A549 (cell line): ENCODE results near the gene DCAF5. TPM values are rescaled to one million over a fixed set of nuclear protein-coding genes. Genes with fewer than 3 reads are reported as not detected.

Experiments used
- ATAC-seq, 2 experiments: fragments of 200-7000 bp in 1 of 2; fragments of >200 bp in 1 of 2; cut with Nextera tagmentation in 1 of 2; cut with Tn5 transposase in 1 of 2; 3 replicates each; pipeline versions ENCODE4 v1.8.0 to v1.9.1; 2018 to 2020; ENCODE audit warnings: mild to moderate bottlenecking in 1 of 2, moderate library complexity in 1 of 2
- CTCF ChIA-PET: fragments of 300-600 bp; sonication (Branson Sonifier 250); formaldehyde crosslinking; extraction: SDS; loops from one replicate; lab custom pipeline; 2021; ENCODE audit warnings: antibody characterized with exemption, inconsistent platforms; lab: Yijun Ruan, JAX
- POLR2A ChIA-PET: fragments of 350-600 bp; formaldehyde crosslinking; extraction: SDS; loops from one replicate; lab custom pipeline; 2021; ENCODE audit warnings: antibody characterized with exemption, inconsistent platforms; lab: Yijun Ruan, JAX
- DNase-seq, 2 experiments: peaks; one replicate each; pipeline versions ENCODE4 v3.0.0 to v3.0.0-alpha.2; 2011 to 2016; ENCODE audit warnings: low read depth in 1 of 2, low spot score in 1 of 2
- FAIRE-seq: peaks from 2 replicates; lab custom pipeline; 2011; peaks lifted over from hg19 to GRCh38; lab: Jason Lieb, UNC
- H3K27ac ChIP-seq, 2 experiments: fragments of >200 bp; sonication (Bioruptor Twin); formaldehyde crosslinking; 3 replicates each; pipeline ENCODE4 v1.5.1; 2016 to 2017
- H3K4me1 ChIP-seq: fragments of >200 bp; sonication (Bioruptor Twin); formaldehyde crosslinking; 3 replicates; pipeline ENCODE4 v1.6.1; 2016
- H3K4me2 ChIP-seq: fragments of >200 bp; sonication (Bioruptor Twin); formaldehyde crosslinking; 3 replicates; pipeline ENCODE4 v1.6.1; 2016
- H3K4me3 ChIP-seq: fragments of >200 bp; sonication (Bioruptor Twin); formaldehyde crosslinking; 3 replicates; pipeline ENCODE4 v1.5.1; 2016
- H3K9me3 ChIP-seq: fragments of >200 bp; sonication (Bioruptor Twin); formaldehyde crosslinking; 3 replicates; pipeline ENCODE4 v1.6.1; 2016
- CBX2 ChIP-seq: fragments of 200-600 bp; sonication (generic); IDR thresholded peaks from 2 replicates; pipeline ENCODE4 v1.6.1; 2016; ENCODE audit warnings: low read depth, mild to moderate bottlenecking, borderline replicate concordance
- CEBPB ChIP-seq, 2 experiments: fragments of >200 bp in 1 of 2; sonication (Bioruptor Twin) in 1 of 2; formaldehyde crosslinking in 1 of 2; IDR thresholded peaks; 2 replicates each; pipeline ENCODE4 v1.6.1; 2012 to 2016
- CHD4 ChIP-seq: fragments of 200-600 bp; sonication (generic); IDR thresholded peaks from 2 replicates; pipeline ENCODE4 v1.6.1; 2016; ENCODE audit warnings: antibody characterized with exemption, mild to moderate bottlenecking, borderline replicate concordance
- FOXS1 ChIP-seq: fragments of 250-450 bp; sonication (Bioruptor Pico); IDR thresholded peaks from 2 replicates; pipeline ENCODE4 v1.5.0; 2020; ENCODE audit warnings: mild to moderate bottlenecking, moderate library complexity
- HEYL ChIP-seq: fragments of 250-450 bp; sonication (Bioruptor Pico); IDR thresholded peaks from 2 replicates; pipeline ENCODE4 v1.8.0; 2021; ENCODE audit warnings: mild to moderate bottlenecking, moderate library complexity
- JUN ChIP-seq, 2 experiments: fragments of >200 bp; sonication (Bioruptor Twin); formaldehyde crosslinking; IDR thresholded peaks; 2 replicates in 1 of 2; 3 replicates in 1 of 2; pipeline ENCODE4 v1.6.1; 2016 to 2017
- NR3C1 ChIP-seq: fragments of >200 bp; sonication (Bioruptor Twin); formaldehyde crosslinking; IDR thresholded peaks from 3 replicates; pipeline ENCODE4 v1.6.1; 2017
- RAD21 ChIP-seq, 2 experiments: fragments of >200 bp in 1 of 2; sonication (Bioruptor Twin) in 1 of 2; formaldehyde crosslinking in 1 of 2; IDR thresholded peaks in 1 of 2; conservative IDR thresholded peaks in 1 of 2; 2 replicates in 1 of 2; 3 replicates in 1 of 2; pipeline ENCODE4 v1.6.1; 2012 to 2018; ENCODE audit warnings: inconsistent platforms in 1 of 2
- RCOR1 ChIP-seq: fragments of 150-350 bp; IDR thresholded peaks from 2 replicates; pipeline ENCODE4 v1.6.1; 2014; ENCODE audit warnings: antibody characterized with exemption, low read length, low read depth
- ZFP36 ChIP-seq: fragments of 450-650 bp; IDR thresholded peaks from 2 replicates; pipeline ENCODE4 v1.6.1; 2014; ENCODE audit warnings: borderline replicate concordance; ENCODE audit not compliant: partially characterized antibody
- WGBS: methylation state at CpG from one replicate; pipeline ENCODE4 v1.1.6; 2017; ENCODE audit errors: missing lambda C conversion rate; 5-methylcytosine and 5-hydroxymethylcytosine counted together
- polyA plus RNA-seq, 4 experiments: library from polyadenylated mRNA; depleted of rRNA in 3 of 4; stranded (reverse); fragments of >200 nt; fragmentation: RNase III in 1 of 4; extraction: RNeasy Plus Mini Kit Qiagen cat#74134 plus additional on column Dnase treatment in 1 of 4; gene quantifications; 2 replicates in 3 of 4; 3 replicates in 1 of 4; pipeline ENCODE4 v1.2.3, GENCODE V29; 2011 to 2017
- TF ChIP-seq, protein P1 (sequence below): fragments of >200 bp; sonication (Bioruptor Twin); formaldehyde crosslinking; IDR thresholded peaks from 3 replicates; pipeline ENCODE4 v1.6.1; 2016
- TF ChIP-seq, protein P2 (sequence below): fragments of 150-350 bp; IDR thresholded peaks from 2 replicates; pipeline ENCODE4 v1.6.1; 2014; ENCODE audit warnings: low read depth, mild to moderate bottlenecking, low read length
- TF ChIP-seq, protein P3 (sequence below): fragments of >200 bp; sonication (Bioruptor Twin); formaldehyde crosslinking; IDR thresholded peaks from 2 replicates; pipeline ENCODE4 v1.6.1; 2016
- TF ChIP-seq, protein P4 (sequence below): fragments of 450-650 bp; IDR thresholded peaks from 2 replicates; pipeline ENCODE4 v1.6.1; 2014; ENCODE audit warnings: antibody characterized with exemption
- TF ChIP-seq, protein P5 (sequence below): fragments of 200-600 bp; sonication (generic); IDR thresholded peaks from 2 replicates; pipeline ENCODE4 v1.6.1; 2016; ENCODE audit warnings: antibody characterized with exemption, mild to moderate bottlenecking, moderate library complexity

Gene DCAF5
- polyA plus RNA-seq, 2 of the 4 experiments (the other 2 are of a cell fraction): 14.3 to 23.7 TPM

DNA sequence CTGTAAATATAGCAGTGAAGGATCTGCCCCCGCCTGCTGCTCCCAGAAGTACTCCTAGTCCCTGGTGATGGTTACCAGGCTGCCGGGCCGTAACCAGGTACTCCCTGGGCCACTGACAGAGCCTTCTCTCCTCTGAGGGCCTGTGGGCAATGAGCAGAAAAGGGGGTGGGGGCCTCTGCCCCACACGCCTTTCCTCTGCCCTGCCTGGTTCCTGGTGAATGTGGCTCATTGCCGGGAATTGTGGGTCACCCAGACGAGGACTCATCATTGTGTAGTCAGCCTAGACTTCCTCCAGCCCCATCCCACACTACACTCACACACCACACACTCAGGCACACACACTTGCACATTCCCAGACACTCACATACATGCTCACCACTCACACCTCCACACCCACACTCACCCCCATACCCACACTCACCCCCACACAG, 138.1 kb downstream of the DCAF5 start:
- FAIRE-seq (no peak), ATAC-seq (peak; percentile 7 to 27; a peak in 1 of 6 replicates), DNase-seq (no peak)
- peak overlapping the region; percentile 56; the same call in 1 of the 3 replicates for H3K4me2 ChIP-seq
- TF ChIP-seq ZFP36 (no peak), RCOR1 (no peak), CBX2 (no peak), NR3C1 (no peak), CHD4 (no peak), RAD21 (conservative IDR thresholded peaks at IDR 0.05 in 1 of 2, IDR thresholded peaks at IDR 0.05 in 1 of 2) (no peak), FOXS1 (no peak), HEYL (CRISPR knock-in tag) (no peak)
- TF ChIP-seq, protein P1, sequence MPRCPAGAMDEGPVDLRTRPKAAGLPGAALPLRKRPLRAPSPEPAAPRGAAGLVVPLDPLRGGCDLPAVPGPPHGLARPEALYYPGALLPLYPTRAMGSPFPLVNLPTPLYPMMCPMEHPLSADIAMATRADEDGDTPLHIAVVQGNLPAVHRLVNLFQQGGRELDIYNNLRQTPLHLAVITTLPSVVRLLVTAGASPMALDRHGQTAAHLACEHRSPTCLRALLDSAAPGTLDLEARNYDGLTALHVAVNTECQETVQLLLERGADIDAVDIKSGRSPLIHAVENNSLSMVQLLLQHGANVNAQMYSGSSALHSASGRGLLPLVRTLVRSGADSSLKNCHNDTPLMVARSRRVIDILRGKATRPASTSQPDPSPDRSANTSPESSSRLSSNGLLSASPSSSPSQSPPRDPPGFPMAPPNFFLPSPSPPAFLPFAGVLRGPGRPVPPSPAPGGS: no peak
- TF ChIP-seq, protein P2, sequence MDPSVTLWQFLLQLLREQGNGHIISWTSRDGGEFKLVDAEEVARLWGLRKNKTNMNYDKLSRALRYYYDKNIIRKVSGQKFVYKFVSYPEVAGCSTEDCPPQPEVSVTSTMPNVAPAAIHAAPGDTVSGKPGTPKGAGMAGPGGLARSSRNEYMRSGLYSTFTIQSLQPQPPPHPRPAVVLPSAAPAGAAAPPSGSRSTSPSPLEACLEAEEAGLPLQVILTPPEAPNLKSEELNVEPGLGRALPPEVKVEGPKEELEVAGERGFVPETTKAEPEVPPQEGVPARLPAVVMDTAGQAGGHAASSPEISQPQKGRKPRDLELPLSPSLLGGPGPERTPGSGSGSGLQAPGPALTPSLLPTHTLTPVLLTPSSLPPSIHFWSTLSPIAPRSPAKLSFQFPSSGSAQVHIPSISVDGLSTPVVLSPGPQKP: no peak
- TF ChIP-seq, protein P3, sequence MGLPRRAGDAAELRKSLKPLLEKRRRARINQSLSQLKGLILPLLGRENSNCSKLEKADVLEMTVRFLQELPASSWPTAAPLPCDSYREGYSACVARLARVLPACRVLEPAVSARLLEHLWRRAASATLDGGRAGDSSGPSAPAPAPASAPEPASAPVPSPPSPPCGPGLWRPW: no peak
- TF ChIP-seq, protein P4, sequence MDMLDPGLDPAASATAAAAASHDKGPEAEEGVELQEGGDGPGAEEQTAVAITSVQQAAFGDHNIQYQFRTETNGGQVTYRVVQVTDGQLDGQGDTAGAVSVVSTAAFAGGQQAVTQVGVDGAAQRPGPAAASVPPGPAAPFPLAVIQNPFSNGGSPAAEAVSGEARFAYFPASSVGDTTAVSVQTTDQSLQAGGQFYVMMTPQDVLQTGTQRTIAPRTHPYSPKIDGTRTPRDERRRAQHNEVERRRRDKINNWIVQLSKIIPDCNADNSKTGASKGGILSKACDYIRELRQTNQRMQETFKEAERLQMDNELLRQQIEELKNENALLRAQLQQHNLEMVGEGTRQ: no peak
- TF ChIP-seq, protein P5, sequence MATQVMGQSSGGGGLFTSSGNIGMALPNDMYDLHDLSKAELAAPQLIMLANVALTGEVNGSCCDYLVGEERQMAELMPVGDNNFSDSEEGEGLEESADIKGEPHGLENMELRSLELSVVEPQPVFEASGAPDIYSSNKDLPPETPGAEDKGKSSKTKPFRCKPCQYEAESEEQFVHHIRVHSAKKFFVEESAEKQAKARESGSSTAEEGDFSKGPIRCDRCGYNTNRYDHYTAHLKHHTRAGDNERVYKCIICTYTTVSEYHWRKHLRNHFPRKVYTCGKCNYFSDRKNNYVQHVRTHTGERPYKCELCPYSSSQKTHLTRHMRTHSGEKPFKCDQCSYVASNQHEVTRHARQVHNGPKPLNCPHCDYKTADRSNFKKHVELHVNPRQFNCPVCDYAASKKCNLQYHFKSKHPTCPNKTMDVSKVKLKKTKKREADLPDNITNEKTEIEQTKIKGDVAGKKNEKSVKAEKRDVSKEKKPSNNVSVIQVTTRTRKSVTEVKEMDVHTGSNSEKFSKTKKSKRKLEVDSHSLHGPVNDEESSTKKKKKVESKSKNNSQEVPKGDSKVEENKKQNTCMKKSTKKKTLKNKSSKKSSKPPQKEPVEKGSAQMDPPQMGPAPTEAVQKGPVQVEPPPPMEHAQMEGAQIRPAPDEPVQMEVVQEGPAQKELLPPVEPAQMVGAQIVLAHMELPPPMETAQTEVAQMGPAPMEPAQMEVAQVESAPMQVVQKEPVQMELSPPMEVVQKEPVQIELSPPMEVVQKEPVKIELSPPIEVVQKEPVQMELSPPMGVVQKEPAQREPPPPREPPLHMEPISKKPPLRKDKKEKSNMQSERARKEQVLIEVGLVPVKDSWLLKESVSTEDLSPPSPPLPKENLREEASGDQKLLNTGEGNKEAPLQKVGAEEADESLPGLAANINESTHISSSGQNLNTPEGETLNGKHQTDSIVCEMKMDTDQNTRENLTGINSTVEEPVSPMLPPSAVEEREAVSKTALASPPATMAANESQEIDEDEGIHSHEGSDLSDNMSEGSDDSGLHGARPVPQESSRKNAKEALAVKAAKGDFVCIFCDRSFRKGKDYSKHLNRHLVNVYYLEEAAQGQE: no peak
- CTCF ChIA-PET: interaction anchor here (1.2 to 1.6 kb wide), 3 partner anchors 102 to 104 kb away, joined by 3 to 5 read pairs (median 4); no protein-coding TSS in a partner anchor
- H3K27ac ChIP-seq: peak overlapping the region; percentile 14 to 78; a peak in 4 of 6 replicates
- H3K9me3 ChIP-seq: no peaks in the 10 kb centered on the region
- H3K4me1 ChIP-seq: peaks cover 28% of the 10 kb centered on the region
- POLR2A ChIA-PET: no interaction called here
- WGBS: 89% methylated on average over 6 of the region's 6 CpGs
- H3K4me3 ChIP-seq: no peak overlapping the region

DNA sequence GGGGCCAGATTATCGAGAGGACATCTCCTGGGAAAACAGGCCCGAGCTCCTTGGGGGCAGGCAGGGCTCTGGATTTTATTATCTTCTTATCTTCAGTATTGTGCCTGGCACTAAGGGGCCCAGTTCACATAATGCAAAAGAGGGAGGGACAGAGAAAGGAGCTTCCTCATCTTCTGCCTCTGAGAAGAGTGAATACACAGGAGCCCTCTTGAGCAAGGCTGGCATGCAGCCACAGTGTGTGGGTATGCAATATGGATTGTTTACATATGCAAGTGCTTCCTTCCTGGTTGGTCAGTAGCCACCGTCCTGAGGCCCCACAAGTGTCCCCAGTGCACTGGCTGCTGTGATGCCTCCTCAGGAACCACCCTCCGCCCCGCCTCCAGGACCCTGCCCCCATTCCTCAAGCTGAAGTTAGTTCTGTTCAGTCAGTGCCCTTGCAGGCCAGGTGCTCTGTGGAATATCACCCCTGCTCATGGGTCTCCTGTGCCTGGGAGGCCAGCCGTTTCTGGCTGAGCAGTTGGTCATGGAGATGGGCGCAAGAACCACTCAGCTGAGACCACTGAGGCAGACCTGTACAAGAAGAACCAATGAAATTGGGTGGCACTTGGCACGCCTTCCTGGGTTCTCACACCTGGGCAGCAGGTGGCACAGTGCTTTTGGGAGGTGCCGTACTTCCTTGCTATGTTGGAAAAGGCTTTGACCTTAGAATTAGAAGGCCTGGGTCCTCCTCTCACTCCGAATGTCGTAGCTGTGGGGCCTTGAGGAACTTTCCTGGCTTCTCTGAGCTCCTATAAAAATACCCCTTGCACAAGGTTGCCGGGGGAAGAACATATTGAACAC, 138.8 kb downstream of the DCAF5 start:
- DNase-seq: peak in 1 of 2 experiments; percentile 86
- FAIRE-seq: no peak
- Histone ChIP-seq H3K27ac (peak overlapping the region; percentile 14 to 78; a peak in 4 of 6 replicates), H3K9me3 (no peaks in the 10 kb centered on the region), H3K4me1 (peaks cover 28% of the 10 kb centered on the region), H3K4me2 (peak overlapping the region; percentile 56), H3K4me3 (no peak overlapping the region)
- ChIA-PET POLR2A (no interaction called here), CTCF (interaction anchor here (0.8 to 1.6 kb wide), 4 partner anchors 17 to 170 kb away, joined by 3 to 5 read pairs (median 4); no protein-coding TSS in a partner anchor)
- TF ChIP-seq JUN (IDR thresholded peaks at IDR 0.05) (no peak), CEBPB (IDR thresholded peaks at IDR 0.05) (peak; percentile 28 to 51; a peak in 2 of 4 replicates)
- WGBS: 62% methylated on average over 12 of the region's 12 CpGs
- ATAC-seq: peak; percentile 80 to 90
